Progenitor cell of endocrine pancreas (in vitro differentiated cells): Measurements from ENCODE around the gene PRXL2B. TPM values are rescaled to one million over a fixed set of nuclear protein-coding genes. Genes with fewer than 3 reads are reported as not detected.
A peak's percentile ranks its signal among the peaks of the same experiment; 100 is the strongest.
"Not testable (repeated sequence)": the region's sequence is repeated elsewhere in the genome, so short reads cannot be mapped to it uniquely, and the experiment has no call there.

ENCODE experiments used
- DNase-seq: peaks from one replicate; pipeline ENCODE4 v3.0.0; 2021; ENCODE audit warnings: low spot score; ENCODE audit not compliant: unreplicated experiment
- H3K27ac Mint-ChIP-seq: 2 replicates; pipeline ENCODE4 v1.8.0; 2021; ENCODE audit warnings: mild to moderate bottlenecking, moderate library complexity, mixed read lengths
- H3K27me3 Mint-ChIP-seq: 2 replicates; pipeline ENCODE4 v1.8.0; 2021; ENCODE audit warnings: mixed read lengths
- H3K36me3 Mint-ChIP-seq: 2 replicates; pipeline ENCODE4 v1.8.0; 2022; ENCODE audit warnings: mixed read lengths; ENCODE audit not compliant: insufficient read depth
- H3K4me1 Mint-ChIP-seq: 2 replicates; pipeline ENCODE4 v1.8.0; 2021; ENCODE audit warnings: low read depth, mixed read lengths
- H3K4me3 Mint-ChIP-seq: 2 replicates; pipeline ENCODE4 v1.8.0; 2021; ENCODE audit warnings: low read depth, mild to moderate bottlenecking, moderate library complexity, mixed read lengths
- H3K9me3 Mint-ChIP-seq: 2 replicates; pipeline ENCODE4 v1.8.0; 2021; ENCODE audit warnings: low read depth, mixed read lengths
- CTCF ChIP-seq: fragments of 200-600 bp; sonication (generic); IDR thresholded peaks from one replicate; pipeline ENCODE4 v1.5.0; 2021; ENCODE audit warnings: antibody characterized with exemption, mild to moderate bottlenecking; ENCODE audit not compliant: unreplicated experiment
- total RNA-seq: library from RNA; stranded (reverse); gene quantifications from 2 replicates; pipeline ENCODE4 v1.2.1, GENCODE V29; 2021

PRXL2B gene
- total RNA-seq, 1 donor from 2014 or later, result 36.4 TPM

GRCh38 chr1:2571348-2571747, 15.2 kb upstream of the PRXL2B start:
- peaks cover 3% of the 10 kb centered on the region for H3K36me3 Mint-ChIP-seq
- DNase-seq, result no peak
- TF ChIP-seq CTCF, result no peak
- H3K9me3 Mint-ChIP-seq, result peaks cover 14% of the 10 kb centered on the region
- no peak overlapping the region for H3K4me3 Mint-ChIP-seq
- no peak overlapping the region for H3K27ac Mint-ChIP-seq
- H3K27me3 Mint-ChIP-seq, result no peaks in the 10 kb centered on the region
- H3K4me1 Mint-ChIP-seq, result peaks cover 7% of the 10 kb centered on the region

DNA sequence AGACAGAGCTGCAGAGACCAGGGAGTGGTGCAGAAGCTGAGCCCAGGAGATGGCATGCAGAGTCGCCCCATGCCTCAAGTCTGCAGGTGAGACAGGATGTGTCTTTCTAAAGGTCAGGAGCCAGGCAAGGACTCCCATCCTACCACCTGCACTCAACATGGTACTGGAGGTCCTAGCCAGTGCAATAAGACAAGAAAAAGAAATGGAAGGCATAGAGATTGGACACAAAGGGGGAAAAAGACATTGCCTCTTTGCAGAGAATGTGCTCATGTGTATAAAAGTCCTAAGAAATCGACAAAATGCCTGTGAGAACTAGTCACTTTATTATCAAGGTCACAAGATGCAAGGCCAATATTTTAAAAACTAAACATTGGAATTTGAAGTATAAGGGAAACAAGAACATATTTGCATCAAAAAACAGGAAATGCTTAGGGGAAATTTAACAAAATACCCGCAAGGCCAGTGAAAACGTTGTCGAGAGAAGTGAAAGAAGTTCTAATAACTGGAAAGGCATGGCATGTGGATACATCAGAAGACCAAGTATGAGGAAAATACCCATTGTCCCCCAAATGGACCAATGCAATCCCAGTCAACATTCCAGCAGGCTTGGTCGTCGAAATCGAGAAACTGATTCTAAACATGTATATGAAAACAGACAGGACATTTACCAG, 13.2 kb upstream of the PRXL2B start:
- H3K9me3 Mint-ChIP-seq, result peaks cover 14% of the 10 kb centered on the region

DNA sequence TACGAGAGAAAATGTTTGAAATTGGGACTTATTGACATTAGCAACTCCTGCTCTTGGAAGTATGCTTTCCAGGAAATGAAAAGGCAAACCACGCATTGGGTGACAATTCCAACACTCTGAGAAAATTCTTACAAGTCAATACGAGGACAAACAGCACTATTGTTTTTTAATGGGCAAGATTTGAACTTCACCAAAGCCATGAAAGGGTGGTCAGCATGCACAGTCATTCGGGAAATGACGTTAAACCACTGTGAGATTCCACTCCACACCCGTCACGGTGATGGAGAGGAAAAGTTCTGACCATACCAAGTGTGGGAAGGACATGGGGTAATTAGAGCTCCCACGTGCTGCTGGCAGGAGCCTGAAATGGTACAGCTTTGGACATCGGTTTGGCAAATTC, 12.2 kb upstream of the PRXL2B start:
- peaks cover 14% of the 10 kb centered on the region for H3K9me3 Mint-ChIP-seq
- H3K27me3 Mint-ChIP-seq, result no peaks in the 10 kb centered on the region
- no peak overlapping the region for H3K4me3 Mint-ChIP-seq
- no peak for DNase-seq
- no peak overlapping the region for H3K27ac Mint-ChIP-seq
- peaks cover 3% of the 10 kb centered on the region for H3K36me3 Mint-ChIP-seq
- TF ChIP-seq CTCF, result no peak
- peaks cover 14% of the 10 kb centered on the region for H3K4me1 Mint-ChIP-seq

More for the DNA sequence above, 13.2 kb upstream of the PRXL2B start:
- DNase-seq, result no peak
- no peak overlapping the region for H3K27ac Mint-ChIP-seq
- peaks cover 3% of the 10 kb centered on the region for H3K36me3 Mint-ChIP-seq
- peaks cover 9% of the 10 kb centered on the region for H3K4me1 Mint-ChIP-seq
- H3K27me3 Mint-ChIP-seq, result no peaks in the 10 kb centered on the region
- TF ChIP-seq CTCF, result no peak
- H3K4me3 Mint-ChIP-seq, result no peak overlapping the region

- Mint-ChIP-seq H3K9me3 (peaks cover 14% of the 10 kb centered on the region), H3K36me3 (peaks cover 3% of the 10 kb centered on the region), H3K27me3 (no peaks in the 10 kb centered on the region), H3K4me3 (no peak overlapping the region), H3K4me1 (peaks cover 13% of the 10 kb centered on the region), H3K27ac (peak overlapping the region; percentile 59)
- TF ChIP-seq CTCF, result no peak
- DNase-seq, result no peak
Observed at GRCh38 chr1:2575801-2576663, 10.5 kb upstream of the PRXL2B start.

- not testable (repeated sequence) for H3K27me3 Mint-ChIP-seq, H3K36me3 Mint-ChIP-seq, DNase-seq, H3K27ac Mint-ChIP-seq, H3K4me3 Mint-ChIP-seq
- Mint-ChIP-seq H3K4me1 (peaks cover 13% of the 10 kb centered on the region), H3K9me3 (peaks cover 12% of the 10 kb centered on the region)
Observed at GRCh38 chr1:2577565-2578075, 9.0 kb upstream of the PRXL2B start.
